OCI-LY7 (cell line): ENCODE measurements around the gene CHL1.

Source experiments
- EZH2phosphoT487 ChIP-seq: fragments of 200-600 bp; sonication (generic); IDR thresholded peaks from 2 replicates; pipeline ENCODE4 v1.6.1; 2018; ENCODE audit warnings: low read depth, borderline replicate concordance, mild to moderate bottlenecking, mixed run types, antibody characterized with exemption, low read length, moderate library complexity, mixed read lengths
- TF ChIP-seq, protein P1 (sequence below): fragments of 200-600 bp; sonication (generic); conservative IDR thresholded peaks from 2 replicates; pipeline ENCODE4 v1.5.1; 2014; ENCODE audit warnings: mild to moderate bottlenecking, antibody characterized with exemption, low read length, moderate library complexity, mixed read lengths

DNA sequence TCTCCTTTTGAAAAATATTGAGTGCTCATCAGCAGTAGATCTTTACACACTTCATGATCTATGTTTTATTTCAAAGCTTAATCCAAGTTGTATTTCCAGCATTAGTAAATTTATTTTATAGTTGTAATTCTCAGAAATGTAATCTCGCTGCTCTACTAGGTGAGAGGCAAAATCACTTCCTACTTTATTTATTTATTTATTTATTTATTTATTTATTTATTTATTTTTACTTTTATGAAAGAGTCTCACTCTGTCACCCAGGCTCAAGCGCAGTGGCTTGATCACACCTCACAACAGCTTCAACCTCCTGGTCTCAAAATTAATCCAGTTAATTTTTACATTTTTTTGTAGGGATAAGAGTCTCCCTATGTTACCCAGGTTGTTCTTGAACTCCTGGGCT, 127.9 kb downstream of the CHL1 start:
- TF ChIP-seq, protein P1, sequence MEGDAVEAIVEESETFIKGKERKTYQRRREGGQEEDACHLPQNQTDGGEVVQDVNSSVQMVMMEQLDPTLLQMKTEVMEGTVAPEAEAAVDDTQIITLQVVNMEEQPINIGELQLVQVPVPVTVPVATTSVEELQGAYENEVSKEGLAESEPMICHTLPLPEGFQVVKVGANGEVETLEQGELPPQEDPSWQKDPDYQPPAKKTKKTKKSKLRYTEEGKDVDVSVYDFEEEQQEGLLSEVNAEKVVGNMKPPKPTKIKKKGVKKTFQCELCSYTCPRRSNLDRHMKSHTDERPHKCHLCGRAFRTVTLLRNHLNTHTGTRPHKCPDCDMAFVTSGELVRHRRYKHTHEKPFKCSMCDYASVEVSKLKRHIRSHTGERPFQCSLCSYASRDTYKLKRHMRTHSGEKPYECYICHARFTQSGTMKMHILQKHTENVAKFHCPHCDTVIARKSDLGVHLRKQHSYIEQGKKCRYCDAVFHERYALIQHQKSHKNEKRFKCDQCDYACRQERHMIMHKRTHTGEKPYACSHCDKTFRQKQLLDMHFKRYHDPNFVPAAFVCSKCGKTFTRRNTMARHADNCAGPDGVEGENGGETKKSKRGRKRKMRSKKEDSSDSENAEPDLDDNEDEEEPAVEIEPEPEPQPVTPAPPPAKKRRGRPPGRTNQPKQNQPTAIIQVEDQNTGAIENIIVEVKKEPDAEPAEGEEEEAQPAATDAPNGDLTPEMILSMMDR: no peak
- no peak for TF ChIP-seq EZH2phosphoT487
